Measurements from ENCODE around the gene IKBKG.
"Not testable (repeated sequence)": the region's sequence is repeated elsewhere in the genome, so short reads cannot be mapped to it uniquely, and the experiment has no call there.

IKBKG gene

GRCh38 chrX:154607976-154608375 is 60.6 kb downstream of the IKBKG start:
- DNase-seq: not testable (repeated sequence)

GRCh38 chrX:154608823-154609222 is 61.4 kb downstream of the IKBKG start:
- not testable (repeated sequence) for DNase-seq

GRCh38 chrX:154611146-154611545 is 63.7 kb downstream of the IKBKG start:
- DNase-seq: not testable (repeated sequence)

GRCh38 chrX:154613586-154613985 is 66.2 kb downstream of the IKBKG start:
- not testable (repeated sequence) for DNase-seq
